PFSK-1 (cell line): Measurements from ENCODE around the gene ITGBL1.

Experiments
- FOXP2 ChIP-seq: optimal IDR thresholded peaks from 2 replicates; pipeline ENCODE3; 2011; ENCODE audit warnings: borderline replicate concordance, control low read depth, inconsistent platforms; ENCODE audit not compliant: insufficient read depth; ENCODE audit errors: extremely low read length, extremely low read depth
- POLR2AphosphoS5 ChIP-seq: IDR thresholded peaks from 2 replicates; pipeline ENCODE4 v1.6.1; 2012; ENCODE audit warnings: low read depth, mild to moderate bottlenecking, control low read depth, low read length, moderate library complexity
- REST ChIP-seq, 2 experiments: IDR thresholded peaks; 2 replicates each; pipeline versions ENCODE4 v1.6.1 to v1.8.0; 2011 to 2012; ENCODE audit warnings: low read depth in 2 of 2, low read length in 2 of 2, control low read depth in 1 of 2, inconsistent platforms in 1 of 2, mild to moderate bottlenecking in 1 of 2, moderate library complexity in 1 of 2; ENCODE audit not compliant: insufficient read depth in 1 of 2
- SIN3A ChIP-seq: IDR thresholded peaks from 2 replicates; pipeline ENCODE4 v1.6.1; 2012; ENCODE audit warnings: mild to moderate bottlenecking, low read length, moderate library complexity, borderline replicate concordance; ENCODE audit not compliant: insufficient read depth
- TAF1 ChIP-seq: IDR thresholded peaks from 2 replicates; pipeline ENCODE4 v1.6.1; 2012; ENCODE audit warnings: low read length, control low read depth, borderline replicate concordance; ENCODE audit not compliant: insufficient read depth

Gene ITGBL1

GRCh38 chr13:101649488-101650126, 197.1 kb downstream of the ITGBL1 start:
- TF ChIP-seq POLR2AphosphoS5, result no peak

- TF ChIP-seq SIN3A (no peak), FOXP2 (no peak), POLR2AphosphoS5 (no peak), TAF1 (no peak), REST (IDR thresholded peaks at IDR 0.05; ENCODE audit: insufficient read depth in 1 of 2, low read depth in 2 of 2, low read length in 2 of 2) (no peak)
These were observed 202.4 kb downstream of the ITGBL1 start for GRCh38 chr13:101654883-101655282.

- TF ChIP-seq POLR2AphosphoS5 (no peak), TAF1 (no peak), SIN3A (no peak), REST (IDR thresholded peaks at IDR 0.05; ENCODE audit: insufficient read depth in 1 of 2, low read depth in 2 of 2, low read length in 2 of 2) (no peak), FOXP2 (no peak)
These were observed 203.0 kb downstream of the ITGBL1 start for GRCh38 chr13:101655435-101655834.

- no peak for TF ChIP-seq FOXP2
- TF ChIP-seq SIN3A, result no peak
- no peak for TF ChIP-seq TAF1
These were observed 208.2 kb downstream of the ITGBL1 start for GRCh38 chr13:101660711-101661110.

GRCh38 chr13:101661839-101662238, 209.4 kb downstream of the ITGBL1 start:
- TF ChIP-seq REST (IDR thresholded peaks at IDR 0.05; ENCODE audit: insufficient read depth in 1 of 2, low read depth in 2 of 2, low read length in 2 of 2) (no peak), POLR2AphosphoS5 (no peak), FOXP2 (no peak), SIN3A (no peak), TAF1 (no peak)

- TF ChIP-seq REST (IDR thresholded peaks at IDR 0.05; ENCODE audit: insufficient read depth in 1 of 2, low read depth in 2 of 2, low read length in 2 of 2) (no peak), FOXP2 (no peak), SIN3A (no peak), TAF1 (no peak), POLR2AphosphoS5 (no peak)
These were observed 221.1 kb downstream of the ITGBL1 start for GRCh38 chr13:101673360-101674105.
